Neuronal stem cell (in vitro differentiated cells): Measurements from ENCODE around the gene FBLN1.

Experiments used
- DNase-seq: peaks from one replicate; pipeline ENCODE4 v3.0.0-alpha.2; 2013; ENCODE audit warnings: low spot score
- H2AFZ ChIP-seq: one replicate; pipeline ENCODE4 v1.6.1; 2013; ENCODE audit warnings: mild to moderate bottlenecking, low read length, inconsistent platforms
- H2AK5ac ChIP-seq: 2 replicates; pipeline ENCODE4 v1.6.1; 2013; ENCODE audit warnings: low read depth, mild to moderate bottlenecking, inconsistent platforms, low read length, moderate library complexity, mixed read lengths
- H2BK120ac ChIP-seq: 2 replicates; pipeline ENCODE4 v1.6.1; 2013; ENCODE audit warnings: low read depth, mild to moderate bottlenecking, inconsistent platforms, low read length, moderate library complexity, mixed read lengths
- H2BK12ac ChIP-seq: one replicate; pipeline ENCODE4 v1.6.1; 2013; ENCODE audit warnings: low read length, inconsistent platforms
- H2BK15ac ChIP-seq: 2 replicates; pipeline ENCODE4 v1.6.1; 2013; ENCODE audit warnings: mild to moderate bottlenecking, low read length, inconsistent platforms, mixed read lengths
- H2BK5ac ChIP-seq: one replicate; pipeline ENCODE4 v1.6.1; 2013; ENCODE audit warnings: inconsistent platforms, mild to moderate bottlenecking, low read length, moderate library complexity
- H3K14ac ChIP-seq: one replicate; pipeline ENCODE4 v1.6.1; 2013; ENCODE audit warnings: low read length, inconsistent platforms
- H3K18ac ChIP-seq: 2 replicates; pipeline ENCODE4 v1.6.1; 2013; ENCODE audit warnings: low read length, inconsistent platforms
- H3K23ac ChIP-seq: 2 replicates; pipeline ENCODE4 v1.6.1; 2013; ENCODE audit warnings: low read depth, mild to moderate bottlenecking, mixed read lengths, low read length, inconsistent platforms; ENCODE audit not compliant: poor library complexity
- H3K27ac ChIP-seq: replicated peaks from 3 replicates; pipeline ENCODE4 v1.5.1; 2013; ENCODE audit warnings: low read length, inconsistent platforms
- H3K27me3 ChIP-seq, 3 experiments: 2 replicates each; pipeline ENCODE4 v1.6.1; 2013; ENCODE audit warnings: low read length in 3 of 3, mild to moderate bottlenecking in 2 of 3, inconsistent platforms in 1 of 3, low read depth in 1 of 3, mixed read lengths in 1 of 3, moderate library complexity in 1 of 3; ENCODE audit not compliant: control insufficient read depth in 3 of 3, insufficient read depth in 3 of 3
- H3K36me3 ChIP-seq, 2 donors: replicated peaks in 1 of 2; 2 replicates each; pipeline ENCODE4 v1.6.1; 2013; ENCODE audit warnings: low read length in 2 of 2; ENCODE audit not compliant: control insufficient read depth in 2 of 2, insufficient read depth in 2 of 2
- H3K4ac ChIP-seq: 2 replicates; pipeline ENCODE4 v1.6.1; 2013; ENCODE audit warnings: inconsistent platforms, mild to moderate bottlenecking, low read length, moderate library complexity
- H3K4me1 ChIP-seq, 2 donors: 1 replicate in 1 of 2; 2 replicates in 1 of 2; pipeline ENCODE4 v1.6.1; 2013; ENCODE audit warnings: low read length in 2 of 2, low read depth in 1 of 2; ENCODE audit not compliant: control insufficient read depth in 2 of 2, insufficient read depth in 1 of 2
- H3K4me2 ChIP-seq: one replicate; pipeline ENCODE4 v1.6.1; 2013; ENCODE audit warnings: mild to moderate bottlenecking, low read length, inconsistent platforms; ENCODE audit not compliant: insufficient read depth, poor library complexity, severe bottlenecking
- H3K4me3 ChIP-seq, 2 donors: 2 replicates each; pipeline ENCODE4 v1.5.1; 2013; ENCODE audit warnings: low read length in 2 of 2, mild to moderate bottlenecking in 2 of 2, inconsistent platforms in 1 of 2, moderate library complexity in 1 of 2
- H3K79me1 ChIP-seq: one replicate; pipeline ENCODE4 v1.6.1; 2013; ENCODE audit warnings: low read depth, mild to moderate bottlenecking, inconsistent platforms, low read length, moderate library complexity
- H3K9ac ChIP-seq: one replicate; pipeline ENCODE4 v1.6.1; 2013; ENCODE audit warnings: mild to moderate bottlenecking, low read depth, low read length, inconsistent platforms; ENCODE audit not compliant: poor library complexity
- H3K9me3 ChIP-seq, 2 donors: replicated peaks in 1 of 2; 2 replicates each; pipeline versions ENCODE3 to v1.6.1; 2013; ENCODE audit warnings: low read length in 2 of 2, mild to moderate bottlenecking in 2 of 2, inconsistent platforms in 1 of 2, low read depth in 1 of 2, mixed read lengths in 1 of 2, moderate library complexity in 1 of 2; ENCODE audit not compliant: control insufficient read depth in 2 of 2, insufficient read depth in 1 of 2
- H4K8ac ChIP-seq: one replicate; pipeline ENCODE4 v1.6.1; 2013; ENCODE audit warnings: low read depth, mild to moderate bottlenecking, inconsistent platforms, low read length, moderate library complexity
- H4K91ac ChIP-seq: one replicate; pipeline ENCODE4 v1.6.1; 2013; ENCODE audit warnings: low read length, low read depth, mild to moderate bottlenecking, inconsistent platforms; ENCODE audit not compliant: poor library complexity
- WGBS, 2 donors: extraction: QIAGEN DNeasy Blood & Tissue Kit; methylation state at CpG; one replicate each; pipeline ENCODE4 v1.1.7; 2013; ENCODE audit warnings: missing lambda C conversion rate in 2 of 2, mixed read lengths in 1 of 2; ENCODE audit not compliant: insufficient read length in 2 of 2, insufficient replicate concordance in 1 of 2; ENCODE audit errors: extremely low coverage in 2 of 2; 5-methylcytosine and 5-hydroxymethylcytosine counted together

Gene FBLN1

GRCh38 chr22:45455621-45456020 is 47.1 kb upstream of the FBLN1 start:
- H3K4me1 ChIP-seq, result no peaks in the 10 kb centered on the region
- no peak overlapping the region for H3K14ac ChIP-seq
- H3K79me1 ChIP-seq, result no peaks in the 10 kb centered on the region
- no peak overlapping the region for H3K18ac ChIP-seq
- no peak overlapping the region for H2BK15ac ChIP-seq
- H3K4ac ChIP-seq, result no peak overlapping the region
- no peak overlapping the region for H2AFZ ChIP-seq
- DNase-seq, result no peak
- H2BK120ac ChIP-seq, result no peak overlapping the region
- H3K4me2 ChIP-seq, result no peak overlapping the region
- no peak overlapping the region for H2BK12ac ChIP-seq
- H3K23ac ChIP-seq, result no peak overlapping the region
- H3K36me3 ChIP-seq, result no peaks in the 10 kb centered on the region
- H4K91ac ChIP-seq, result no peak overlapping the region
- WGBS, 2 donors, result no CpG with 5 or more reads among the region's 4 CpGs
- no peak overlapping the region for H3K4me3 ChIP-seq
- H2BK5ac ChIP-seq, result no peak overlapping the region
- no peak overlapping the region for H2AK5ac ChIP-seq
- H4K8ac ChIP-seq, result no peak overlapping the region
- no peak overlapping the region for H3K9ac ChIP-seq
- no peak overlapping the region for H3K27ac ChIP-seq
- peaks cover 0 to 55% (median 0%) of the 10 kb centered on the region in 3 experiments for H3K27me3 ChIP-seq
- H3K9me3 ChIP-seq, result no peaks in the 10 kb centered on the region

DNA sequence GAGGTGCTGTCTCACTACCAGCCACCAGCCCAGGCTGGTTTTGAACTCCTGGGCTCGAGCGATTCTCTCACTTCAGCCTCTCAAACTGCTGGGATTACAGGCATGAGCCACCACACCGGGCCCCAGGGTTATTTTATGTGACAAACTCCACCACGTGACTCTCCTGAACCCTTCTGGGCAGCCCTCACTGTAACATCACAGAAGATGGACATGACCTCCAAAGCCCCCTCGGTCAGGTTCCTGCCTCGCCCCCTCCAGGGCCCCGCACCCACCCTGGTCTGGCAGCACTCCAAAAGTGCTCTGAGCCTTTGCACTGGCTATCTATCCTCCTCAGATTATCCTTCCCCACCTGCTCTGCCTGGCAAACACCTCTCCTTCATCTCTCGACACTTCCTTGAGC is 45.9 kb upstream of the FBLN1 start:
- no peak overlapping the region for H4K91ac ChIP-seq
- no peak overlapping the region for H4K8ac ChIP-seq
- H2BK5ac ChIP-seq, result no peak overlapping the region
- no peak overlapping the region for H3K4me2 ChIP-seq
- no peak overlapping the region for H2AFZ ChIP-seq
- no peak overlapping the region for H3K14ac ChIP-seq
- H3K9ac ChIP-seq, result no peak overlapping the region
- no peaks in the 10 kb centered on the region for H3K9me3 ChIP-seq
- no peak overlapping the region for H2BK120ac ChIP-seq
- H3K27ac ChIP-seq, result no peak overlapping the region
- peak overlapping the region; percentile 49 for H2AK5ac ChIP-seq
- no peak overlapping the region for H3K4me3 ChIP-seq
- no peak overlapping the region for H3K4ac ChIP-seq
- peaks cover 0 to 45% (median 0%) of the 10 kb centered on the region in 3 experiments for H3K27me3 ChIP-seq
- no peak overlapping the region for H3K18ac ChIP-seq
- DNase-seq, result no peak
- no peaks in the 10 kb centered on the region for H3K79me1 ChIP-seq
- H3K23ac ChIP-seq, result no peak overlapping the region
- no peaks in the 10 kb centered on the region for H3K4me1 ChIP-seq
- no peaks in the 10 kb centered on the region for H3K36me3 ChIP-seq
- no peak overlapping the region for H2BK15ac ChIP-seq
- no peak overlapping the region for H2BK12ac ChIP-seq
- WGBS, 2 donors, result no CpG with 5 or more reads among the region's 8 CpGs

- H3K4me3 ChIP-seq, result no peak overlapping the region
- no peak overlapping the region for H2BK5ac ChIP-seq
- H3K4ac ChIP-seq, result no peak overlapping the region
- H3K4me1 ChIP-seq, result peaks cover 0 to 2% of the 10 kb centered on the region in 2 donors
- no peak overlapping the region for H2AFZ ChIP-seq
- no peak overlapping the region for H4K91ac ChIP-seq
- H2BK12ac ChIP-seq, result no peak overlapping the region
- H3K36me3 ChIP-seq, result no peaks in the 10 kb centered on the region
- H2BK120ac ChIP-seq, result no peak overlapping the region
- H3K9me3 ChIP-seq, result no peaks in the 10 kb centered on the region
- H3K9ac ChIP-seq, result no peak overlapping the region
- no peak overlapping the region for H2AK5ac ChIP-seq
- H4K8ac ChIP-seq, result no peak overlapping the region
- no peak overlapping the region for H3K14ac ChIP-seq
- no CpG with 5 or more reads among the region's 13 CpGs for WGBS, 2 donors
- H3K27me3 ChIP-seq, result peaks cover 0 to 28% (median 0%) of the 10 kb centered on the region in 3 experiments
- DNase-seq, result no peak
- no peak overlapping the region for H3K4me2 ChIP-seq
- H3K23ac ChIP-seq, result no peak overlapping the region
- H3K27ac ChIP-seq, result no peak overlapping the region
- no peak overlapping the region for H2BK15ac ChIP-seq
- H3K18ac ChIP-seq, result no peak overlapping the region
- no peaks in the 10 kb centered on the region for H3K79me1 ChIP-seq
These were observed 44.2 kb upstream of the FBLN1 start for GRCh38 chr22:45458532-45458931.

- Histone ChIP-seq H3K14ac (no peak overlapping the region), H4K91ac (no peak overlapping the region), H3K9ac (no peak overlapping the region), H3K27me3 (peaks cover 0 to 21% (median 0%) of the 10 kb centered on the region in 3 experiments), H2BK5ac (no peak overlapping the region), H2BK15ac (no peak overlapping the region), H2BK120ac (no peak overlapping the region), H3K23ac (no peak overlapping the region), H2BK12ac (no peak overlapping the region), H3K36me3 (no peaks in the 10 kb centered on the region), H3K18ac (no peak overlapping the region), H3K79me1 (no peaks in the 10 kb centered on the region), H2AK5ac (no peak overlapping the region), H2AFZ (no peak overlapping the region), H3K9me3 (peaks cover 0 to 4% of the 10 kb centered on the region in 2 donors), H3K4ac (no peak overlapping the region), H3K4me1 (peaks cover 0 to 2% of the 10 kb centered on the region in 2 donors), H4K8ac (no peak overlapping the region), H3K4me3 (no peak overlapping the region), H3K4me2 (no peak overlapping the region), H3K27ac (no peak overlapping the region)
- no CpG with 5 or more reads among the region's 8 CpGs for WGBS, 2 donors
- no peak for DNase-seq
These were observed 43.4 kb upstream of the FBLN1 start for GRCh38 chr22:45459235-45459634.
